Stimulated activated effector memory CD8-positive, alpha-beta T cell treated with anti-CD3 and anti-CD28 coated beads, Interleukin-12 subunit alpha, Interleukin-12 subunit beta, amount 100 ng/mL, for 72 hours (primary cell): Measurements from ENCODE around the gene PAK1.

ENCODE experiments used
- ATAC-seq: fragments of 150-1000 bp; cut with Tn5 transposase; 2 replicates; pipeline ENCODE4 v1.10.0; 2021
- DNase-seq, 2 donors: peaks; one replicate each; pipeline ENCODE4 v3.0.0; 2021 to 2022; ENCODE audit warnings: low spot score in 2 of 2
- H3K27ac Mint-ChIP-seq: one replicate; pipeline ENCODE4 v1.8.0; 2022; ENCODE audit warnings: mild to moderate bottlenecking, mixed read lengths
- H3K36me3 Mint-ChIP-seq: one replicate; pipeline ENCODE4 v1.8.0; 2022; ENCODE audit warnings: mild to moderate bottlenecking, mixed read lengths
- H3K4me1 Mint-ChIP-seq: one replicate; pipeline ENCODE4 v1.8.0; 2022; ENCODE audit warnings: mixed read lengths
- H3K4me3 Mint-ChIP-seq: one replicate; pipeline ENCODE4 v1.8.0; 2022; ENCODE audit warnings: mild to moderate bottlenecking, mixed read lengths
- H3K9me3 Mint-ChIP-seq: one replicate; pipeline ENCODE4 v1.8.0; 2022; ENCODE audit warnings: mixed read lengths

The PAK1 gene

DNA sequence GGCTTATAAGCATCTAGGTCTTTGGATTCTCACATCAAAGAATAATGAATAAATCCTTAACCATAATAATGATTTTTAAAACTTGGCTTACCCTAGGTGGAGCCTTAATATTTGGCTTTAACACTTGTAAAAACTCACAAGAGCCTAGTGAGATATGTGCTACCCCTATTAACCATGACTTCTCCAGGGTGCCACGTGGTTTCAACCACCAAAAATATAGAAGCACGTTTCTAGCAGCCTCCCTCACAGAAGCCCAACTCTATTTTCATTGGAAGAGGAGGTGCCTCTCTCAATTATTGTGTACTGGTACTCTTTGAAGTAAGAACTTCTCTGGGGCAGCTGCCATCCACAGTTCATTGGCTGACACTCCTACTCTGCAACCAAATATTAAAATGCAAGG is 125.9 kb downstream of the PAK1 start:
- Mint-ChIP-seq H3K9me3 (no peaks in the 10 kb centered on the region), H3K27ac (no peak overlapping the region), H3K4me1 (no peaks in the 10 kb centered on the region), H3K36me3 (peaks cover 7% of the 10 kb centered on the region), H3K4me3 (no peak overlapping the region)
- no peak for DNase-seq
- ATAC-seq = no peak

DNA sequence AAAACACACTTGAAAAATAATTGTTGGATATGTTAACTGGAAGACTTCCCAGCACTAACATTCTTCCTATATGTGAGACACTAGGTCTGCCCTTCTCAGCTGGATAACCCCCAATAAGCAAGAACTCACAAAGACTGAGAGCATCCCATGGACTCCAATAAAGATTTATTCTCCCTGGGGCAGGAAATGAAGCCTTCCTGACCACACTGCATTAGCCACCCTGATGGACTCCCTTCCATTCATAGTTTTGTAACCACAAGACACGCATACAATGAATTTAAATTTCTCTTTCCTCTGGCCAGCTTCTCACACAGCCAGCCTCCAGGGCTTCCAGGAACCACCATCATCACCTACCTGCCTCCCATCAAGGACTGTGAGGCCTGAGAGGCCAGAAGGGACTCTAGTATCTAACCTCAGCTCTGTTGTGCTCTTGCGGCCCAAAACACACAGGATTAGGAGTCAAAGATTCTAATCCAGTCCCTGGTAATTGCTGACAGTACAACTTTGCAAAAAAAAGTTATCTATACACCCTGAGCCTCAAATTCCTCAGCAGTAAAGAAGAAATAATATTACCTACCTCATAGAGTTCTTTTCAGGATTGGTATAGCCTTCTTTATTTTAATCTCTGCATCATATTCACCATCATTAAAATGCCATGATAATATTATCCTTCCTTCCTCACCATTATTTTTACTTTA is 126.8 kb downstream of the PAK1 start:
- no peak overlapping the region for H3K4me3 Mint-ChIP-seq
- DNase-seq = no peak
- no peaks in the 10 kb centered on the region for H3K4me1 Mint-ChIP-seq
- no peak for ATAC-seq
- no peak overlapping the region for H3K27ac Mint-ChIP-seq
- no peaks in the 10 kb centered on the region for H3K9me3 Mint-ChIP-seq
- peaks cover 14% of the 10 kb centered on the region for H3K36me3 Mint-ChIP-seq

DNA sequence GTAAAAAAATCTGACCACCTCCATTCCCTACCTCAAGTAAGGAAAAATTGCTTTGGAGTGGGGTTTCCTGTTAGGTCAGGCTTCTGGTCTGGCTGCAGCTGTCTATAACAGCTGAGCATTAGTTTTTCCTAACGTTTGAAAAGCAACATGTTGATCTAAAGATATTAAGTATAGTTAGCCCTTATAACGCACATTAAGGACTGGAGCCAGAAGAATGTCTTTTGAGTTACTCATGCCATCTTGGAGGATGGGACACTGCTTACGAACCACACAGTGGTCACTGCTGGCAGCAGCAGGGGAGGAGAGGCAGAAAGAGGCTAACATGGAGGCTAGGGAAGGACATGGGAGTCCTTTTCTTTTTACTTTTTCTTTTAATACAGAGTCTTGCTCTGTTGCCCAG is 128.3 kb downstream of the PAK1 start:
- Mint-ChIP-seq H3K27ac (no peak overlapping the region), H3K4me1 (no peaks in the 10 kb centered on the region), H3K9me3 (no peaks in the 10 kb centered on the region), H3K36me3 (peaks cover 20% of the 10 kb centered on the region), H3K4me3 (no peak overlapping the region)
- ATAC-seq (no peak), DNase-seq (no peak)

DNA sequence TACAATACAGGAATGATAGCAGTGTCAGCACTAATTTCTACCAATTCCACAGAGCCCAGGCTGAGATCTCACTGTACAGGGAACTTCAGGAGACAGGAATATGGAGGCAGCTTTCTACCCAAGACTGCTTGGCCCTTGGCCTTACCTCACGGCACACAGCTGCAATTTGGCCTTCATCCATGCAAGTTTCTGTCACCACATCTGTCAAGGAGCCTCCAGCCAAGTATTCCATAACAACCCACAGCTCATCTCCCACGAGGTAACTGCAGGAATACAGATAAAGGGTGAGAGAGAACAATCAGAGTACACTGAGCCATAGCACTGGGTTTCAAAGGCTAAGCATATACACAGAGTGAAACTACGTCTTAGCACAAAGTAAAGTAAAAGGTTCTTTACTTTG is 133.4 kb downstream of the PAK1 start:
- no peak overlapping the region for H3K27ac Mint-ChIP-seq
- DNase-seq (no peak), ATAC-seq (no peak)
- H3K9me3 Mint-ChIP-seq = no peaks in the 10 kb centered on the region
- no peak overlapping the region for H3K4me3 Mint-ChIP-seq
- peaks cover 27% of the 10 kb centered on the region for H3K36me3 Mint-ChIP-seq
- H3K4me1 Mint-ChIP-seq = no peaks in the 10 kb centered on the region

DNA sequence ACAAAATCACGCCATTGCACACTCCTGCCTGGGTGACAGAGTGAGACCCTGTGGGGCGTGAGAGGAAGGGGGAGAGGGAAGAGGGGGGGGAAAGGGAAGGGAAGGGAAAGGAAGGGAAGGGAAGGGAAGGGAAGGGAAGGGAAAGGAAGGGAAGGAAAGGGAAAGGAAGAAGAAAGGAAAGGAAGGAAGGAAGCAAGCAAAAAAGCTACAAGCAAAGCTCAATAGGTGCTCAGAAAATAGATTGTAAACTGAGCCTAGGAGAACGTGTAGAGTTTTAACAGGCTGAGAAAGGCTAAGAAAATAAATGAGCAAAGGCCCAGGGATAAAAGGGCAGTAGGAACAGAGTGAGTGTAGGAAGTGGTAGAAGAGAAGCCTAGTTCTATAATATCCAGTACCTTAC is 141.6 kb downstream of the PAK1 start:
- Mint-ChIP-seq H3K4me1 (no peaks in the 10 kb centered on the region), H3K4me3 (no peak overlapping the region), H3K36me3 (peaks cover 8% of the 10 kb centered on the region), H3K27ac (no peak overlapping the region), H3K9me3 (no peaks in the 10 kb centered on the region)
- no peak for ATAC-seq
- DNase-seq = no peak

DNA sequence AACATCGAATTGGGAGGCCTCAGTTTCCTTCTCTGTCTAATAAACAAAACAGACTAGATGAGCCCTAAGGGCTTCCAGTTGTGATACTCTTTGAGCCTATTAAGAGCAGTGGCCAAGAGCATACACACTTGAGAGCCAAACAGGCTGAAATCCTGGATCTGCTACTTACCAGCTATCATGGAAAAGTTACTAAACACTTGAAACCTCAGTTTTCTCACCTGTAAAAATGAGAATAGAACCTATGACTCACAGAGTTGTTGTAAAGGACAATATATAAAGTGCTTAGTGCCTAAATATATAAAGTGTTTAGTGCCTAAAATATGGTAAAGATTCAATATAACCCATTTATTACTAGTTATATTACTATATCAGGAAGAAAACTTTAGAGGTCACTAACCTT is 148.7 kb downstream of the PAK1 start:
- no peak for ATAC-seq
- DNase-seq = no peak
- H3K27ac Mint-ChIP-seq = no peak overlapping the region
- H3K4me1 Mint-ChIP-seq = no peaks in the 10 kb centered on the region
- H3K36me3 Mint-ChIP-seq = peaks cover 7% of the 10 kb centered on the region
- H3K4me3 Mint-ChIP-seq = no peak overlapping the region
- no peaks in the 10 kb centered on the region for H3K9me3 Mint-ChIP-seq

DNA sequence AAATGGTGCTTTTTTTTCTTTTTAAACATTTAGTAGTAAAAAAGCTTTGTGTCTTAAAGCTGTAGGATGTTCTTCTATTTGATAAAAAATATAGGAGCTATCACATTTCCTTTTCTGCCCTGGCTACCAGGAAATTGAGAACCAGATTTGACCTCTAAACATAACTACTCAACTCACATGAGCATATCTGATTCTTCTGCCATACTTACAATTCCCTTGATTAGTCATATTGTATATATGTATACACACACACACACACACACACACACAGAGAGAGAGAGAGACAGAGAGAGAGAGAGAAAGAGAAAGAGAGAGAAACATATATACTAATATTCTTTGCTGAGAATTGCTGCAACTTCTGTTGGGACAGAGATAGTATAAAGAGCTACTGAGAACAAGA is 149.4 kb downstream of the PAK1 start:
- Mint-ChIP-seq H3K27ac (no peak overlapping the region), H3K36me3 (peaks cover 7% of the 10 kb centered on the region), H3K4me3 (no peak overlapping the region), H3K4me1 (no peaks in the 10 kb centered on the region), H3K9me3 (no peaks in the 10 kb centered on the region)
- no peak for DNase-seq
- no peak for ATAC-seq

DNA sequence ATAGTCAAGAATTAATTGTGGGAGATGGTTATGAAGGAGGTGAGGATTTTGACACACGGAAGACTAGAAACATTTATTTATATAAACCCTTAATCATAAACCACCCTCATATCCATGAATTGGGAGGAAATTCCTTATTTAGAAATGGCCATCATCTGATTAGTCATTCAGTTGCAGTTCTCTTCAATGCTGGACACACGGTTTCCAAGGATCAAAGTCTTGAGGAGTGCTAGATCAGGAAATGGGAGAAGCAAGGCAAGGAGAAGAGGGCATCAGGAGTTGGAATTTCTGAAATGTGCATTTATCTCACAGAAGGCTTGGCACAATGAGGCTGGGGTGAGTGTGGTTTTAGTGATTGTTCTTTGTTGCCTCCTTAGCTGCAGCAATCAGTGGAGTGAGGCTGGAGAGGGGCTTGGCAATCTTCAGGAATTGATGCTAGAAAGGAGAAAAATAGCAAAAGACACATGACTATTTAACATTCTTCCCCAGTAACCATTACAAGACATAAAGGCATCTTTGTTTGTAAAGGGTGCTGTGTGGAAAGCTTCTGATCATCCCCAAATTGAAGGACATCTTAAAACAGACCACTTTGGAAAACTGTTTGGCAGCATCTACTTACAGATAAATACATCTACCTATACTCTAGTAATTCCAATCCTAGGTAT is 150.8 kb downstream of the PAK1 start:
- Mint-ChIP-seq H3K27ac (no peak overlapping the region), H3K36me3 (peaks cover 7% of the 10 kb centered on the region), H3K4me1 (no peaks in the 10 kb centered on the region), H3K4me3 (no peak overlapping the region), H3K9me3 (no peaks in the 10 kb centered on the region)
- DNase-seq (no peak), ATAC-seq (no peak)

DNA sequence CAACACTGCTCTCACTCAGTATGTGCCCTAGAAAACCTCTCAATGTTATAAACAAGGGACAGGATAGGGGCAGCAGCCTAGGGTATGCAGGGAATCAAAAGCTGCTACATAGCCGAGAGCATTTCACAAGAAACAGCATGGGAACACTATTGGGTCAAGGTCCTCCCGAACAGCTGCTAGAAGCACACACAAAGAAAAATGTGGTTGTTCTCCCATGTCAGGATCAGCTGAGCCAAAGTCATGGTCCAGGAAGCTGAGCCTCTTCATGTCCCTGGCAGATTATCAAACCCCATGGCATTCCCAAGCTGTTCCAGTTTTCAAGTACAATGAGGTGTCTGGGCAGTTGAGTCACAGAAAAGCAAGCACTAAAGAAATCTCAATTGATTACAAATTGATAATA is 151.4 kb downstream of the PAK1 start:
- no peak overlapping the region for H3K27ac Mint-ChIP-seq
- H3K4me3 Mint-ChIP-seq = no peak overlapping the region
- ATAC-seq (no peak), DNase-seq (no peak)
- no peaks in the 10 kb centered on the region for H3K4me1 Mint-ChIP-seq
- no peaks in the 10 kb centered on the region for H3K9me3 Mint-ChIP-seq
- H3K36me3 Mint-ChIP-seq = peaks cover 7% of the 10 kb centered on the region

DNA sequence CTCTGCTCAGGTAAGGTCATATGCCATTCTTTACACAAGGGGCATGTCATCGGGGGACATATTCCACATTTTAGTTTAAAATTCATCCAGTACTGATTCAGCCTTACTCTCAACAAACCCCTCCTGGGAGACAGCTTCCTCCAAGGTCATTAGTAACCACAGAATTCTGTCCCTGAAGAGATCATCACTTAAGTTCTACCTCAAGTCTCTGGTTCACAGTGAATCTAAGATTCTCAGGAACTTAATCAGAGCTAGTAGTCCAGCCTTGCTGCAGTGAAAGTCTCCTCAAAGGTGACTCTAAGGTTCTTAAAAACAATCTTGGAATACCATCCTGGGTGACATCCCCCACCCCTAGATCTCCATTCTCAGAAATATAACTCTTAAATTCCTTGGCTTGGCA is 153.5 kb downstream of the PAK1 start:
- peaks cover 7% of the 10 kb centered on the region for H3K36me3 Mint-ChIP-seq
- H3K4me1 Mint-ChIP-seq = no peaks in the 10 kb centered on the region
- no peak for ATAC-seq
- H3K4me3 Mint-ChIP-seq = no peak overlapping the region
- no peak overlapping the region for H3K27ac Mint-ChIP-seq
- no peak for DNase-seq
- H3K9me3 Mint-ChIP-seq = no peaks in the 10 kb centered on the region

DNA sequence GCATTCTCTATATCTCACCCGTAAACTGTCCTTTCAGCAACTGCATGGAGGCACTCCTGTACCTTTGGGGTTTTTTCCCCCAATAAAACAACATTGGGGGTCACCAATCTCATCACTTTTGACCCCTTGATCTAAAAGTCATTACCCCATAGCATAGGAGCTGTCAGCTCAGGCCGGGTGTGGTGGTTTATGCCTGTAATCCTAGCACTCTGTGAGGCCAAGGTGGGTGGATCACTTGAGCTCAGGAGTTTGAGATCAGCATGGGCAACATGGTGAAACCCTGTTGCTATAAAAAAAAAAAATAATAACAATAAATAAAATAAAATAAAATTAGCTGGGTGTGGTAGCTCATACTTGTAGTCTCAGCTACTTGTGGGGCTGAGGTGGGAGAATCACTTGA is 155.3 kb downstream of the PAK1 start:
- H3K4me1 Mint-ChIP-seq = no peaks in the 10 kb centered on the region
- H3K36me3 Mint-ChIP-seq = peaks cover 7% of the 10 kb centered on the region
- H3K4me3 Mint-ChIP-seq = no peak overlapping the region
- ATAC-seq (no peak), DNase-seq (no peak)
- H3K9me3 Mint-ChIP-seq = no peaks in the 10 kb centered on the region
- no peak overlapping the region for H3K27ac Mint-ChIP-seq

DNA sequence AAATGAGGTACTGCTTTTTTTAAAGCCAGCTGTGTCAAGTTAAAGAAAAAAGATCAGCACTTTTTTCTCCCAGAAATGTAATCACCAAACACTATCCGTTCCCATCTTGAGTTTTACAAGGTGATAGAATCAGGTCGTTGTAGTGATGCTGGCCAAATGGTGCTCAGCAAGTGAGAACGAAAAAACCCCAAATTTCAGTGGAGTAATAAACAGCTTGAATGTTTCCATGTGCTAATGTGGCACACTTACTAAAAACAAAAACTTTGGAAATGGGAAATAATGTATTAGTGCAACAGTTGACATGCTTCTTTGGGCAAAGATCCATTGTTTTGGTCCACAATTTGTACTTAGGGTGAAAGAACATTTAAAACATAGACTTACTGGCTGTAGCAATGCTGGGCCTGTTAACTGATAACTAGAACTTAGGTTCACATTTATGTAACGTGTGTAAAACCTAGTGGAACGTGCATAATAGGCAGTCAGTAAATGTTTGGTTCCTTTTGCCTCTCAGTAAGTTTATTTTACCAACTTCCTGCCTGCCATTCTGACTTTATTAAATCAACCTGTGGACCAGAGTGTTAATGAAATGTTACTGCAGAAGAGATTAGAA is 157.1 kb downstream of the PAK1 start:
- H3K36me3 Mint-ChIP-seq = no peaks in the 10 kb centered on the region
- H3K9me3 Mint-ChIP-seq = no peaks in the 10 kb centered on the region
- no peak overlapping the region for H3K4me3 Mint-ChIP-seq
- no peaks in the 10 kb centered on the region for H3K4me1 Mint-ChIP-seq
- ATAC-seq (no peak), DNase-seq (no peak)
- H3K27ac Mint-ChIP-seq = no peak overlapping the region

DNA sequence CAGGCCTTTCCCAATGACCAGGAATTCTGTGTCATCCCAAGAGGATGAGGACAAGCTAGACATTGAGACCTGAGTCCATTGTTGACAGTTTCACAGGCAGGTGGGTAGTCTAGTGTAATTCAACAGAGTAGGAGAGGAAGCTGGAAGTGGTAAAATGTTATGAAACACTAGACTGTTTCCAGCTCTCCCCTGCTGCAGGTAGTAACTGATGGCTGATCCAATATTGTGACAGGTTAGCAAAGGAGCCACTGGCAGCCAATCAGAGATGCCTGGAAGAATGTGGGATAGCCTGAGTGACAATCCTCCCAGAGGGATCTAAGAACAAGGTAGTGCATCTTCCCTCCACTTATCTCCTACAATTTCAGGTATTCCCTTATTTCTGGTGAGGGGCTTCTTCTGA is 161.8 kb downstream of the PAK1 start:
- no peak for DNase-seq
- H3K9me3 Mint-ChIP-seq = no peaks in the 10 kb centered on the region
- no peak overlapping the region for H3K4me3 Mint-ChIP-seq
- no peaks in the 10 kb centered on the region for H3K4me1 Mint-ChIP-seq
- no peak overlapping the region for H3K27ac Mint-ChIP-seq
- H3K36me3 Mint-ChIP-seq = no peaks in the 10 kb centered on the region
- ATAC-seq = no peak

DNA sequence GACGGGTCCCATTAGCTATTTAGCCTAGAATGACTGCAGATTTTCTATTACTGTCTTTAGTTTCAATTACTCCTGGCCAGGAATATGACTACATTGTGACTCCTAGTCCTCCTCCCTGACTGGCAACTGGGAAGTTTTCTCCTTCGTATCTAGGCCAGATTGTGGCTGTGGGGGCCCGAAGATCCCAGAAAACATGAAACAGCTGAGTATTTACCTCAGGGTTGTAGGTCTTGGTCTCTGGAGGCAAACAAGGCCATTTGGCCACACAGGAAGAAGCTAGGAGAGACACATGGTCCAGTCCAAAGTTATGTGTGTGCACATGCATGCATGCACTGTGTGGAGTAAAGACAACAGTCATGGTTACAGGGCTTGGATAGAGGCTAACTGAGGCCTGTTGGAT is 162.2 kb downstream of the PAK1 start:
- Mint-ChIP-seq H3K9me3 (no peaks in the 10 kb centered on the region), H3K4me1 (no peaks in the 10 kb centered on the region), H3K36me3 (no peaks in the 10 kb centered on the region), H3K27ac (no peak overlapping the region), H3K4me3 (no peak overlapping the region)
- ATAC-seq (no peak), DNase-seq (no peak)

DNA sequence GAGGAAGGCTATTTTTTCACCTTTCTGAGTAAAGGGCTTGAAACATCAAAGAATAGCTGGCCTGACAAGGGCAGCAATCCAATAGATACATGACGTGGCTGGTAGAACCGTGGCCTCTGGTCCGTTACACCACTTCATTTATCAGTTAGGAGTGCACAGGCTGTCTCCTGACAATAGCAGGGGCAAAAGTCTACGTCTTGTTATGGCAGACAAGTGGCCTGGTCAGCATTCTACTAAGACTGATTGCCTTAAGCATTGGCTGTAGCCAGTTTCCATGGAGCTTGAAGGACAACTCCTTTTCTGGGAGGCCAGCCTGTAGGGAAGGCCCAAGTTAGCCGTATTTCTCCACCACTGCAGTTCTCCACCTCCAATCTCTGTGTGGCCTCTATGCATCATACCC is 163.2 kb downstream of the PAK1 start:
- H3K9me3 Mint-ChIP-seq = no peaks in the 10 kb centered on the region
- no peaks in the 10 kb centered on the region for H3K36me3 Mint-ChIP-seq
- H3K4me1 Mint-ChIP-seq = no peaks in the 10 kb centered on the region
- no peak overlapping the region for H3K4me3 Mint-ChIP-seq
- ATAC-seq = no peak
- no peak for DNase-seq
- no peak overlapping the region for H3K27ac Mint-ChIP-seq

DNA sequence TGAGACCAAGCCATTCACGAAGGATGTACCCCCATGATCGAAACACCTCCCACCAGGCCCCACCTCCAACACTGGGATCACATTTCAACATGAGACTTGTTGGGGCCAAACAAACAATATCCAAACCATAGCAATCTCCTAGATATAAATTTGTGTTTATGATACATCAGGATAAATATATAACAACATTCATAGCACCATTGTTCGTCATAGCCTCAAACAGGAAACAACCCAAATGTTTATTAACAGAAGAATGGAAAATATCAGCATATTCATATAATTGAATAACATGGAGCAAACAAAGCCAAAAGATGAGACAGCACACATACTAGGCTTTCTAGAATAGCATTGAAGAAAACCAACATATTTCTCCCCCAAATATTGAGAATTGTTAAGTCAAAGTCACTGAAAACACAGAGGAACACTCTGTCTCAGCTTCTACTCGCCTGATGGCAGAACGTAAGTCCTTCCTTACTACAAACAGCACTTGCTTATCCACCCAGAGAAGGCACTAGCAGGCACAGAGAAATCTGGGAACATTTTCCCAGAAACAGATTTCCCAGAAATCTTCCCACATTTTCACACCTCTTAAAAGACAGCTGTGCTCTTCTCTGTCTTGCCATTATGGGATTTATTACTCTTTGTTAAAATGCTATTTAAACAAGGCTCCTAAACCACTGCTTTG is 164.4 kb downstream of the PAK1 start:
- Mint-ChIP-seq H3K9me3 (no peaks in the 10 kb centered on the region), H3K4me3 (no peak overlapping the region), H3K36me3 (no peaks in the 10 kb centered on the region), H3K4me1 (no peaks in the 10 kb centered on the region), H3K27ac (no peak overlapping the region)
- DNase-seq (no peak), ATAC-seq (no peak)
